Esophagus squamous epithelium (tissue), 4 donors: ENCODE results near the gene TIMP3.

Source experiments
- CTCF ChIP-seq, 6 experiments: fragments of 450-650 bp in 4 of 6; fragments of 200-600 bp in 2 of 6; sonication (generic) in 2 of 6; IDR thresholded peaks; one replicate each; pipeline ENCODE4 v1.5.1; 2016 to 2019; ENCODE audit warnings: antibody characterized with exemption in 6 of 6, mild to moderate bottlenecking in 4 of 6, moderate library complexity in 4 of 6
- POLR2A ChIP-seq, 4 donors: fragments of 450-650 bp; IDR thresholded peaks; one replicate each; pipeline ENCODE4 v1.6.1; 2017; ENCODE audit warnings: antibody characterized with exemption in 4 of 4, mild to moderate bottlenecking in 4 of 4, moderate library complexity in 3 of 4

- TF ChIP-seq CTCF (IDR thresholded peaks at IDR 0.05) = no peak
- TF ChIP-seq POLR2A (IDR thresholded peaks at IDR 0.05) = no peak
Observed at GRCh38 chr22:32809786-32810554, 8.5 kb downstream of the TIMP3 start.
